Measurements from ENCODE around the gene TRIM56. TPM values are rescaled to one million over a fixed set of nuclear protein-coding genes. Genes with fewer than 3 reads are reported as not detected.
A peak's percentile ranks its signal among the peaks of the same experiment; 100 is the strongest.

TRIM56 gene
- total and polyA plus RNA-seq, 2 of the 13 experiments (the other 11 are each of a cell fraction or from before 2014, with no cell fraction given), result 3.2 to 7.1 TPM

- TF ChIP-seq HMGXB4 (CRISPR knock-in tag; IDR thresholded peaks at IDR 0.05; ENCODE audit: borderline replicate concordance in 1 of 2, low read depth in 1 of 2) (peak in 1 of 2 experiments; percentile 36; a peak in 1 of 4 replicates), BRD4 (CRISPR knock-in tag; IDR thresholded peaks at IDR 0.05) (0 out of 2 replicates have a peak, but pooled peaks have one; percentile 35), TFDP1 (CRISPR knock-in tag; IDR thresholded peaks at IDR 0.05; ENCODE audit: borderline replicate concordance) (no peak), ZNF883 (CRISPR knock-in tag; IDR thresholded peaks at IDR 0.05; ENCODE audit: not compliant biosample characterization) (no peak), NR1H2 (CRISPR knock-in tag; IDR thresholded peaks at IDR 0.05; ENCODE audit: borderline replicate concordance, low read depth) (no peak), ZNF350 (CRISPR knock-in tag; IDR thresholded peaks at IDR 0.05; ENCODE audit: borderline replicate concordance, low read depth) (peak; percentile 49; the same call in 1 of the 2 replicates), ELF3 (CRISPR knock-in tag; IDR thresholded peaks at IDR 0.05) (peak; percentile 67), RBAK (CRISPR knock-in tag; IDR thresholded peaks at IDR 0.05) (no peak), ZNF841 (CRISPR knock-in tag; IDR thresholded peaks at IDR 0.05; ENCODE audit: borderline replicate concordance) (no peak), RFX1 (IDR thresholded peaks at IDR 0.05) (no peak), ZNF749 (CRISPR knock-in tag; IDR thresholded peaks at IDR 0.05; ENCODE audit: borderline replicate concordance) (no peak), POLR2AphosphoS5 (IDR thresholded peaks at IDR 0.05; ENCODE audit: low read depth, low read length) (no peak), RELA (CRISPR knock-in tag; IDR thresholded peaks at IDR 0.05) (no peak), BCLAF1 (IDR thresholded peaks at IDR 0.05) (no peak), SMC3 (IDR thresholded peaks at IDR 0.05; ENCODE audit: low read length) (no peak), HMGA1 (CRISPR knock-in tag; conservative IDR thresholded peaks at IDR 0.05) (no peak), CCDC6 (CRISPR knock-in tag; IDR thresholded peaks at IDR 0.05) (0 out of 2 replicates have a peak, but pooled peaks have one; percentile 22), ZBTB42 (CRISPR knock-in tag; IDR thresholded peaks at IDR 0.05) (no peak), ZNF773 (CRISPR knock-in tag; IDR thresholded peaks at IDR 0.05; ENCODE audit: borderline replicate concordance) (no peak), HDAC1 (CRISPR knock-in tag; IDR thresholded peaks at IDR 0.05) (peak; percentile 77), ZNF839 (CRISPR knock-in tag; IDR thresholded peaks at IDR 0.05; ENCODE audit: borderline replicate concordance) (no peak), U2AF2 (IDR thresholded peaks at IDR 0.05; ENCODE audit: low read depth, low read length) (no peak), ISL2 (CRISPR knock-in tag; IDR thresholded peaks at IDR 0.05) (peak; percentile 35; the same call in 1 of the 2 replicates), CENPT (CRISPR knock-in tag; IDR thresholded peaks at IDR 0.05; ENCODE audit: low read depth) (no peak), REL (CRISPR knock-in tag; conservative IDR thresholded peaks at IDR 0.05) (no peak), ZNF709 (CRISPR knock-in tag; IDR thresholded peaks at IDR 0.05) (no peak)
Observed at GRCh38 chr7:101099969-101100781, 14.9 kb downstream of the TRIM56 start (continued).
